HG03066 (cell line): Measurements from ENCODE around the gene CDHR2.
"Not testable (repeated sequence)": the region's sequence is repeated elsewhere in the genome, so short reads cannot be mapped to it uniquely, and the experiment has no call there.

Experiments
- ATAC-seq: cut with Tn5 transposase; IDR thresholded peaks from one replicate; pipeline ENCODE4 v1.9.1; 2021; ENCODE audit warnings: low read depth; ENCODE audit not compliant: unreplicated experiment

The CDHR2 gene

GRCh38 chr5:176540956-176541337 is 8.2 kb upstream of the CDHR2 start:
- no peak for ATAC-seq

GRCh38 chr5:176541338-176542134 is 7.6 kb upstream of the CDHR2 start:
- ATAC-seq: no peak

- no peak for ATAC-seq
Observed at GRCh38 chr5:176542135-176542595, 7.0 kb upstream of the CDHR2 start.

- ATAC-seq: peak; percentile 39
Observed at GRCh38 chr5:176542596-176543427, 6.3 kb upstream of the CDHR2 start.

GRCh38 chr5:176543428-176544182 is 5.5 kb upstream of the CDHR2 start:
- ATAC-seq: peak; percentile 60

- no peak for ATAC-seq
Observed at GRCh38 chr5:176545388-176545736, 3.8 kb upstream of the CDHR2 start.

GRCh38 chr5:176545737-176546509 is 3.2 kb upstream of the CDHR2 start:
- ATAC-seq: no peak

GRCh38 chr5:176547802-176548201 is 1.3 kb upstream of the CDHR2 start:
- ATAC-seq: no peak

- ATAC-seq: no peak
Observed at GRCh38 chr5:176549871-176550270, 729 bp downstream of the CDHR2 start.

- no peak for ATAC-seq
Observed at GRCh38 chr5:176550275-176550831, 1.2 kb downstream of the CDHR2 start.

- not testable (repeated sequence) for ATAC-seq
Observed at GRCh38 chr5:176550937-176551336, 1.8 kb downstream of the CDHR2 start.

GRCh38 chr5:176552332-176552869 is 3.3 kb downstream of the CDHR2 start:
- no peak for ATAC-seq

- ATAC-seq: no peak
Observed at GRCh38 chr5:176553260-176554085, 4.3 kb downstream of the CDHR2 start.

GRCh38 chr5:176557846-176558245 is 8.7 kb downstream of the CDHR2 start:
- no peak for ATAC-seq

GRCh38 chr5:176559683-176560082 is 10.5 kb downstream of the CDHR2 start:
- ATAC-seq: no peak

- no peak for ATAC-seq
Observed at GRCh38 chr5:176560364-176560763, 11.2 kb downstream of the CDHR2 start.

GRCh38 chr5:176561259-176561658 is 12.1 kb downstream of the CDHR2 start:
- no peak for ATAC-seq

- ATAC-seq: no peak
Observed at GRCh38 chr5:176562189-176562588, 13.0 kb downstream of the CDHR2 start.

- ATAC-seq: no peak
Observed at GRCh38 chr5:176564002-176564401, 14.9 kb downstream of the CDHR2 start.
